HL-60 (cell line): ENCODE data around the gene GTPBP6.
"Not testable (repeated sequence)": the region's sequence is repeated elsewhere in the genome, so short reads cannot be mapped to it uniquely, and the experiment has no call there.

ENCODE experiments used
- TF ChIP-seq, protein P1 (sequence below): IDR thresholded peaks from one replicate; pipeline ENCODE4 v1.5.1; 2011; ENCODE audit warnings: low read length, control low read depth, inconsistent platforms; ENCODE audit not compliant: insufficient read depth
- TF ChIP-seq, protein P2 (sequence below): IDR thresholded peaks from 2 replicates; pipeline ENCODE4 v1.6.1; 2012; ENCODE audit warnings: low read depth; ENCODE audit not compliant: insufficient replicate concordance

DNA sequence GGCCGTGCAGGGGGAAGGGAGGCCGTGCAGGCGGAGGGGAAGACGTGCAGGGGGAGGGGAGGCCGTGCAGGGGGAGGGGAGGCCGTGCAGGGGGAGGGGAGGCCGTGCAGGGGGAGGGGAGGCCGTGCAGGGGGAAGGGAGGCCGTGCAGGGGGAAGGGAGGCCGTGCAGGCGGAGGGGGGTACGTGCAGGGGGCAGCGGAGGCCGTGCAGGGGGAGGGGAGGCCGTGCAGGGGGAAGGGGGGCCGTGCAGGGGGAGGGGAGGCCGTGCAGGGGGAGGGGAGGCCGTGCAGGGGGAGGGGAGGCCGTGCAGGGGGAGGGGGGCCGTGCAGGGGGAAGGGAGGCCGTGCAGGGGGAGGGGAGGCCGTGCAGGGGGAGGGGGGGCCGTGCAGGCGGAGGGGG lies 37.9 kb downstream of the GTPBP6 start:
- TF ChIP-seq, protein P1, sequence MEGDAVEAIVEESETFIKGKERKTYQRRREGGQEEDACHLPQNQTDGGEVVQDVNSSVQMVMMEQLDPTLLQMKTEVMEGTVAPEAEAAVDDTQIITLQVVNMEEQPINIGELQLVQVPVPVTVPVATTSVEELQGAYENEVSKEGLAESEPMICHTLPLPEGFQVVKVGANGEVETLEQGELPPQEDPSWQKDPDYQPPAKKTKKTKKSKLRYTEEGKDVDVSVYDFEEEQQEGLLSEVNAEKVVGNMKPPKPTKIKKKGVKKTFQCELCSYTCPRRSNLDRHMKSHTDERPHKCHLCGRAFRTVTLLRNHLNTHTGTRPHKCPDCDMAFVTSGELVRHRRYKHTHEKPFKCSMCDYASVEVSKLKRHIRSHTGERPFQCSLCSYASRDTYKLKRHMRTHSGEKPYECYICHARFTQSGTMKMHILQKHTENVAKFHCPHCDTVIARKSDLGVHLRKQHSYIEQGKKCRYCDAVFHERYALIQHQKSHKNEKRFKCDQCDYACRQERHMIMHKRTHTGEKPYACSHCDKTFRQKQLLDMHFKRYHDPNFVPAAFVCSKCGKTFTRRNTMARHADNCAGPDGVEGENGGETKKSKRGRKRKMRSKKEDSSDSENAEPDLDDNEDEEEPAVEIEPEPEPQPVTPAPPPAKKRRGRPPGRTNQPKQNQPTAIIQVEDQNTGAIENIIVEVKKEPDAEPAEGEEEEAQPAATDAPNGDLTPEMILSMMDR: not testable (repeated sequence)
- TF ChIP-seq, protein P2, sequence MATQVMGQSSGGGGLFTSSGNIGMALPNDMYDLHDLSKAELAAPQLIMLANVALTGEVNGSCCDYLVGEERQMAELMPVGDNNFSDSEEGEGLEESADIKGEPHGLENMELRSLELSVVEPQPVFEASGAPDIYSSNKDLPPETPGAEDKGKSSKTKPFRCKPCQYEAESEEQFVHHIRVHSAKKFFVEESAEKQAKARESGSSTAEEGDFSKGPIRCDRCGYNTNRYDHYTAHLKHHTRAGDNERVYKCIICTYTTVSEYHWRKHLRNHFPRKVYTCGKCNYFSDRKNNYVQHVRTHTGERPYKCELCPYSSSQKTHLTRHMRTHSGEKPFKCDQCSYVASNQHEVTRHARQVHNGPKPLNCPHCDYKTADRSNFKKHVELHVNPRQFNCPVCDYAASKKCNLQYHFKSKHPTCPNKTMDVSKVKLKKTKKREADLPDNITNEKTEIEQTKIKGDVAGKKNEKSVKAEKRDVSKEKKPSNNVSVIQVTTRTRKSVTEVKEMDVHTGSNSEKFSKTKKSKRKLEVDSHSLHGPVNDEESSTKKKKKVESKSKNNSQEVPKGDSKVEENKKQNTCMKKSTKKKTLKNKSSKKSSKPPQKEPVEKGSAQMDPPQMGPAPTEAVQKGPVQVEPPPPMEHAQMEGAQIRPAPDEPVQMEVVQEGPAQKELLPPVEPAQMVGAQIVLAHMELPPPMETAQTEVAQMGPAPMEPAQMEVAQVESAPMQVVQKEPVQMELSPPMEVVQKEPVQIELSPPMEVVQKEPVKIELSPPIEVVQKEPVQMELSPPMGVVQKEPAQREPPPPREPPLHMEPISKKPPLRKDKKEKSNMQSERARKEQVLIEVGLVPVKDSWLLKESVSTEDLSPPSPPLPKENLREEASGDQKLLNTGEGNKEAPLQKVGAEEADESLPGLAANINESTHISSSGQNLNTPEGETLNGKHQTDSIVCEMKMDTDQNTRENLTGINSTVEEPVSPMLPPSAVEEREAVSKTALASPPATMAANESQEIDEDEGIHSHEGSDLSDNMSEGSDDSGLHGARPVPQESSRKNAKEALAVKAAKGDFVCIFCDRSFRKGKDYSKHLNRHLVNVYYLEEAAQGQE: not testable (repeated sequence)
